Sigmoid colon (tissue), 7 donors: ENCODE data around the gene NEK6. TPM values are rescaled to one million over a fixed set of nuclear protein-coding genes. Genes with fewer than 3 reads are reported as not detected.
A peak's percentile ranks its signal among the peaks of the same experiment; 100 is the strongest.
"Not testable (repeated sequence)": the region's sequence is repeated elsewhere in the genome, so short reads cannot be mapped to it uniquely, and the experiment has no call there.

Source experiments
- DNase-seq: peaks from one replicate; pipeline ENCODE4 v3.0.0-alpha.2; 2019
- H3K27ac ChIP-seq, 4 donors: fragments of 200-600 bp; sonication (generic); one replicate each; pipeline ENCODE4 v1.5.1; 2016 to 2019; ENCODE audit warnings: mild to moderate bottlenecking in 1 of 4
- H3K27me3 ChIP-seq, 3 donors: fragments of 200-600 bp; sonication (generic); one replicate each; pipeline ENCODE4 v1.5.1; 2019; ENCODE audit warnings: mild to moderate bottlenecking in 1 of 3
- H3K36me3 ChIP-seq, 4 donors: fragments of 200-600 bp; sonication (generic); one replicate each; pipeline ENCODE4 v1.5.1; 2016 to 2019
- H3K4me1 ChIP-seq, 4 donors: fragments of 200-600 bp; sonication (generic); one replicate each; pipeline ENCODE4 v1.5.1; 2017 to 2019
- H3K4me3 ChIP-seq, 4 donors: fragments of 200-600 bp; sonication (generic); one replicate each; pipeline ENCODE4 v1.5.1; 2017 to 2019; ENCODE audit warnings: mild to moderate bottlenecking in 2 of 4, moderate library complexity in 1 of 4
- H3K9me3 ChIP-seq, 4 donors: fragments of 200-600 bp in 3 of 4; sonication (generic) in 3 of 4; one replicate each; pipeline versions ENCODE4 v1.5.1 to v1.6.1; 2013 to 2019
- EP300 ChIP-seq, 4 donors: sonication (generic); formaldehyde crosslinking; IDR thresholded peaks; one replicate each; pipeline ENCODE4 v1.6.1; 2017; ENCODE audit warnings: antibody characterized with exemption in 4 of 4
- POLR2A ChIP-seq, 2 donors: fragments of 450-650 bp; IDR thresholded peaks; one replicate each; pipeline ENCODE4 v1.6.1; 2016; ENCODE audit warnings: antibody characterized with exemption in 2 of 2, mild to moderate bottlenecking in 2 of 2, moderate library complexity in 2 of 2
- POLR2AphosphoS5 ChIP-seq, 4 donors: sonication (generic); formaldehyde crosslinking; IDR thresholded peaks; one replicate each; pipeline ENCODE4 v1.6.1; 2017; ENCODE audit warnings: antibody characterized with exemption in 4 of 4
- whole genome bisulfite sequencing, 2 donors: extraction: QIAGEN DNeasy Blood & Tissue Kit; methylation state at CpG; one replicate each; pipeline ENCODE4 v1.1.7; 2013; 5-methylcytosine and 5-hydroxymethylcytosine counted together
- intact Hi-C: fragments of 100-400 bp; cut with DNase I; formaldehyde crosslinking; loops from one replicate; pipeline ENCODE4 v1.15.1; 2023
- polyA plus RNA-seq, 3 donors: library from polyadenylated mRNA; stranded (reverse); fragments of 200-250 nt; gene quantifications; one replicate each; pipeline ENCODE4 v1.2.3, GENCODE V29; 2013
- total RNA-seq, 4 donors: library from RNA; depleted of rRNA; stranded (reverse); fragments of >200 nt; gene quantifications; one replicate each; pipeline ENCODE4 v1.1.0, GENCODE V29; 2016
- TF ChIP-seq, protein P1 (sequence below), 4 experiments: fragments of 450-650 bp in 3 of 4; fragments of 200-600 bp in 1 of 4; IDR thresholded peaks; one replicate each; pipeline ENCODE4 v1.5.1; 2016 to 2019; ENCODE audit warnings: antibody characterized with exemption in 4 of 4, mild to moderate bottlenecking in 3 of 4, moderate library complexity in 2 of 4
- donor health status: healthy with polysubstance abuse.
- donor health status: Bipolar disorder and iron deficiency.
- donor health status: healthy.

NEK6 gene
- total and polyA plus RNA-seq, 7 donors, result 8.2 to 36.2 (median 18.7) TPM

DNA sequence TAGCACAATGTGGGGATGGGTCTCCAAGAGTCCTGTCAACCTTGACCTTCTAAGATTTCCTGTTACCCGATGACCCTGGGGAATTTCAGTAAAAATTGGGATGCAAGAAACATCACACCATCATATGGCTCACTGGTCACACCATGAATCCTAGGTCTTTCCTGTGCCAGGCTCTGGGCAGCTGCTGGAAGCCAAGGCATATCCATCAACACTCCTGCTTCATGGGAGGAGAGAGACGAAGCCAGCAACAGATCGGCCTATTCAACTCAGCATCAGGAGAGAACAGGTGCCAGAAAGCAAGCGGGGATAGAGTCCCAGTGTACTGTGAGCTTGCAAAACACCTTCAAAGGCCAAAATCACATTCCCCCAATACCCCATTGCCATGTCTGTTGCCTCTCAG is 6.5 kb upstream of the NEK6 start:
- intact Hi-C loops, result loop anchor here (5.0 kb wide), 1 partner anchor 41 kb away; no protein-coding TSS in a partner anchor
- H3K36me3 ChIP-seq, result no peaks in the 10 kb centered on the region
- H3K27ac ChIP-seq, result no peak overlapping the region
- no peaks in the 10 kb centered on the region for H3K9me3 ChIP-seq
- DNase-seq, result peak; percentile 36
- no peaks in the 10 kb centered on the region for H3K27me3 ChIP-seq
- no peaks in the 10 kb centered on the region for H3K4me1 ChIP-seq
- TF ChIP-seq POLR2AphosphoS5 (IDR thresholded peaks at IDR 0.05) (no peak), POLR2A (IDR thresholded peaks at IDR 0.05) (no peak), EP300 (IDR thresholded peaks at IDR 0.05) (no peak)
- TF ChIP-seq, protein P1, sequence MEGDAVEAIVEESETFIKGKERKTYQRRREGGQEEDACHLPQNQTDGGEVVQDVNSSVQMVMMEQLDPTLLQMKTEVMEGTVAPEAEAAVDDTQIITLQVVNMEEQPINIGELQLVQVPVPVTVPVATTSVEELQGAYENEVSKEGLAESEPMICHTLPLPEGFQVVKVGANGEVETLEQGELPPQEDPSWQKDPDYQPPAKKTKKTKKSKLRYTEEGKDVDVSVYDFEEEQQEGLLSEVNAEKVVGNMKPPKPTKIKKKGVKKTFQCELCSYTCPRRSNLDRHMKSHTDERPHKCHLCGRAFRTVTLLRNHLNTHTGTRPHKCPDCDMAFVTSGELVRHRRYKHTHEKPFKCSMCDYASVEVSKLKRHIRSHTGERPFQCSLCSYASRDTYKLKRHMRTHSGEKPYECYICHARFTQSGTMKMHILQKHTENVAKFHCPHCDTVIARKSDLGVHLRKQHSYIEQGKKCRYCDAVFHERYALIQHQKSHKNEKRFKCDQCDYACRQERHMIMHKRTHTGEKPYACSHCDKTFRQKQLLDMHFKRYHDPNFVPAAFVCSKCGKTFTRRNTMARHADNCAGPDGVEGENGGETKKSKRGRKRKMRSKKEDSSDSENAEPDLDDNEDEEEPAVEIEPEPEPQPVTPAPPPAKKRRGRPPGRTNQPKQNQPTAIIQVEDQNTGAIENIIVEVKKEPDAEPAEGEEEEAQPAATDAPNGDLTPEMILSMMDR (IDR thresholded peaks at IDR 0.05), result no peak
- no peak overlapping the region for H3K4me3 ChIP-seq
- WGBS, 2 donors, result 88 to 91% methylated on average over 4 of the region's 4 CpGs

DNA sequence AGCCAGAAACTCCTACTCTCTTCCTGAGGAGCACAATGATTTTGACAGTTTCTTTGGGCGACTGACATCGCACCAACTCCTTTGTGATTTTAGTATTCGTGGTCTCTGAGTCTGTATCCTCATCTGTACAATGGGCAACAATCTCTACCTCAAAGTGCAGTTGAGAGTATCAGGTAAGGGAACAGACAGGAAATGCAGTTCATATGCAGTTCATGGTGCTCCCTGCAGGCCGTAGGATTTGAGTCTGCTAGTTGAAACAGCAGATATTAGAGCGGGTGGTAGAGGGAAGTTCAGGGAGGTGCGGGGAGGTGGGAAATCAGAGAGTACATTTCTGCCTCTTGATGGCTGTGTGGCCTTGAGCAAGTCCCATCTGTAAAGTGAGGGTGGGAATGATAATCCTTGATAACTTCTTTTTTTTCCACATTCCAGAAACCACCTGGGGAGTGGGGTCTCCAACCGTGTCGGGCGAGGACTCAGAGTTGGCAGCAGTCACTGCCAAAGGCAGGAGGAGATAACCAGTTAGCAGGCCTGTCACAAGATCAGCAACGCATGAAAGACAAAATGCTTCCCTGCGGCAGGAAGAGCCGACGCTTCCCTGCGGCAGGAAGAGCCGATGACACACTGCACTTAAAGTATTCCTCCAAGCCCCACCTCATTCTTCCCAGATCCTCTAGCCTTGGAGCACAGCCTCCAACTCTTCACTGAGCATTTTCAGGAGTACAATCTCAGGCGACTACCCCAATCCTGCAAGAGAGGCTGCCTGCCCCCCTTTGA is 6.0 kb upstream of the NEK6 start:
- no peaks in the 10 kb centered on the region for H3K27me3 ChIP-seq
- intact Hi-C loops, result loop anchor here (5.0 kb wide), 1 partner anchor 41 kb away; no protein-coding TSS in a partner anchor
- no peak overlapping the region for H3K4me3 ChIP-seq
- no peak overlapping the region for H3K27ac ChIP-seq
- no peaks in the 10 kb centered on the region for H3K9me3 ChIP-seq
- TF ChIP-seq POLR2AphosphoS5 (IDR thresholded peaks at IDR 0.05), result no peak
- TF ChIP-seq, protein P1 (IDR thresholded peaks at IDR 0.05), result no peak
- no peak for TF ChIP-seq POLR2A (IDR thresholded peaks at IDR 0.05)
- no peak for TF ChIP-seq EP300 (IDR thresholded peaks at IDR 0.05)
- 84 to 85% methylated on average over 16 of the region's 16 CpGs for whole genome bisulfite sequencing, 2 donors
- peak; percentile 58 for DNase-seq
- no peaks in the 10 kb centered on the region for H3K36me3 ChIP-seq
- no peaks in the 10 kb centered on the region for H3K4me1 ChIP-seq

DNA sequence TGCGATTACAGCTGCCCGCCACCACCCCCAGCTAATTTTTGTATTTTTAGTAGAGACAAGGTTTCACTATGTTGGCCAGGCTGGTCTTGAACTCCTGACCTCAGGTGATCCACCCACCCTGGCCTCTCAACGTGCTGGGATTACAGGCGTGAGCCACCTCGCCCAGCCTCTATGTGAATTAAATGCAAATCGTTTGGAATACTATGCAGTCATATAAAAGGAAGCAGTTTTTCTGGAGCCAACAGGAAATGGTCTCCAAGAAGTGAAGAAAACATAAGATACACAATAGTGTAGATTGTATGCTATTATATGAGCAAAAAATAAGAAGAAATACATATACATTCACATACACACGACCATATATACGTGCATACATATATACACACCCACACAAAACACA is 4.9 kb upstream of the NEK6 start:
- not testable (repeated sequence) for DNase-seq
- 89 to 95% methylated on average over 8 of the region's 8 CpGs for WGBS, 2 donors
- intact Hi-C loops, result loop anchor here (5.0 kb wide), 1 partner anchor 39 kb away; no protein-coding TSS in a partner anchor

DNA sequence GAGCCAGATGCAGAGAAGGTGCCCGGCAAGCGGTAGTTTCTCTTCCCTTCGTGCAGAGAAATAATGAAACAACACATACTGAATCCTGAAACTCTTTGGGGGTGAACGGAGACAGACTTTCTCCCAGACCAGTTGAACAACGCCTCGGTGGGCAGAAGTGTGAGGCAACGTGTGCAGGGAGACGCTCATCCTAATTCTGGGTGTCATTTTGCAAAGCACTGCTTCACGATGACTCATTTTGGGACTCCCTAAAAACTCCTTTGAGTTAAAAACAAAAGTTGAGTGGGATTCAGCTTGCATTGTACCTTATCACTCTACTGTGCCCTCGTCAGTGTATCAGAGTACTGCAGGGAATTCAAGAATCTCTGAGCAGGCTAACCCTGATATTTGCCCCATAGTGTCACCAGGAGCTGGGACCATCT is 3.5 kb upstream of the NEK6 start:
- H3K27ac ChIP-seq, result no peak overlapping the region
- intact Hi-C loops, result loop anchor here (5.0 kb wide), 1 partner anchor 38 kb away; no protein-coding TSS in a partner anchor
- 69 to 78% methylated on average over 10 of the region's 10 CpGs for WGBS, 2 donors
- DNase-seq, result peak; percentile 8
- TF ChIP-seq POLR2AphosphoS5 (IDR thresholded peaks at IDR 0.05), result no peak
- TF ChIP-seq EP300 (IDR thresholded peaks at IDR 0.05), result no peak
- no peak for TF ChIP-seq POLR2A (IDR thresholded peaks at IDR 0.05)
- TF ChIP-seq, protein P1 (IDR thresholded peaks at IDR 0.05), result no peak
- peaks cover 0 to 18% (median 8%) of the 10 kb centered on the region in 4 donors for H3K4me1 ChIP-seq
- H3K27me3 ChIP-seq, result no peaks in the 10 kb centered on the region
- H3K9me3 ChIP-seq, result no peaks in the 10 kb centered on the region
- no peaks in the 10 kb centered on the region for H3K36me3 ChIP-seq
- H3K4me3 ChIP-seq, result no peak overlapping the region

More for the DNA sequence above, 4.9 kb upstream of the NEK6 start:
- not testable (repeated sequence) for H3K4me1 ChIP-seq, H3K36me3 ChIP-seq, H3K27ac ChIP-seq, H3K27me3 ChIP-seq, H3K9me3 ChIP-seq, H3K4me3 ChIP-seq

DNA sequence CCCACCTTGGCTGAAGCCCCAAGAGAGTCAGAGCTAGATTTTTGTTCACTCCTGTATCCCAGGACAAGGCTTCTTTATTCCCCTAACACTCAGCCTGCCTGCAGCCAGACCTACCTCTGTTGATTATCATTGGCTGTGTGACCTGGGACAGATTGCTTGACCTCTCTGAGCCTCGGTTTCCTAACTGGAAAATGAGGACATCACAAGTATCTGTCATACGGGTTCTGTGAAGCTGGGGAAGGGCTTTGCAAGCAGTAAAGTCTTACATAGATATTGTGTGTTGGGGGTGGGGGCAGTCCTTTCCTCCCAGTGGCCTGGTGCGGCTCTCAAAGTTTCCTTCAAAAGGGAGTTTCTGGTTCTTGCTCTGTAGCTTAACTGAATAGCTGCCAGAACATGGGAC is 2.5 kb upstream of the NEK6 start:
- Histone ChIP-seq H3K27ac (no peak overlapping the region), H3K4me1 (peaks cover 0 to 28% (median 17%) of the 10 kb centered on the region in 4 donors), H3K9me3 (no peaks in the 10 kb centered on the region), H3K36me3 (no peaks in the 10 kb centered on the region), H3K27me3 (no peaks in the 10 kb centered on the region), H3K4me3 (no peak overlapping the region)
- DNase-seq, result no peak
- 91 to 92% methylated on average over 3 of the region's 3 CpGs for WGBS, 2 donors
- no peak for TF ChIP-seq POLR2AphosphoS5 (IDR thresholded peaks at IDR 0.05)
- TF ChIP-seq, protein P1 (IDR thresholded peaks at IDR 0.05), result no peak
- no peak for TF ChIP-seq POLR2A (IDR thresholded peaks at IDR 0.05)
- TF ChIP-seq EP300 (IDR thresholded peaks at IDR 0.05), result no peak
- intact Hi-C loops, result no loop called here
